ENCODE results near the gene RUNX3. TPM values are rescaled to one million over a fixed set of nuclear protein-coding genes. Genes with fewer than 3 reads are reported as not detected.

Gene RUNX3
- total and polyA plus RNA-seq, 2 of the 8 experiments (the other 6 are each of a cell fraction or from before 2014, with no cell fraction given) = 0.62 to 0.82 TPM

GRCh38 chr1:24896596-24897262 is 33.3 kb downstream of the RUNX3 start (continued):
- TF ChIP-seq PHF8 (conservative IDR thresholded peaks at IDR 0.05; ENCODE audit: low read depth, low read length) (no peak), HDAC2 (IDR thresholded peaks at IDR 0.05; ENCODE audit: borderline replicate concordance in 1 of 2, low read depth in 2 of 2, low read length in 2 of 2) (no peak), CEBPB (IDR thresholded peaks at IDR 0.05; ENCODE audit: low read depth, low read length) (no peak), EGR1 (IDR thresholded peaks at IDR 0.05; ENCODE audit: borderline replicate concordance, low read depth, low read length) (no peak), GABPA (IDR thresholded peaks at IDR 0.05; ENCODE audit: borderline replicate concordance, insufficient read depth, low read length) (no peak), FOSL1 (IDR thresholded peaks at IDR 0.05; ENCODE audit: insufficient read depth, low read depth, low read length) (no peak), NRF1 (IDR thresholded peaks at IDR 0.05; ENCODE audit: low read depth, low read length) (no peak), SRF (IDR thresholded peaks at IDR 0.05; ENCODE audit: low read depth, low read length) (no peak), GTF2F1 (IDR thresholded peaks at IDR 0.05; ENCODE audit: borderline replicate concordance, low read depth, low read length) (no peak), CHD2 (IDR thresholded peaks at IDR 0.05; ENCODE audit: low read length) (no peak)

Measured in H1 (cell line).